DMS 273 (cell line): ENCODE measurements around the gene PKP3.
"Not testable (repeated sequence)": the region's sequence is repeated elsewhere in the genome, so short reads cannot be mapped to it uniquely, and the experiment has no call there.

ENCODE experiments used
- DNase-seq: peaks from one replicate; lab custom pipeline; 2025; ENCODE audit not compliant: unreplicated experiment; lab: John Stamatoyannopoulos, UW

The PKP3 gene

GRCh38 chr11:377883-378500 is 16.0 kb upstream of the PKP3 start:
- DNase-seq, result no peak

GRCh38 chr11:379205-380094 is 14.6 kb upstream of the PKP3 start:
- DNase-seq, result no peak

- no peak for DNase-seq
Observed at GRCh38 chr11:380095-380480, 13.9 kb upstream of the PKP3 start.

- DNase-seq, result no peak
Observed at GRCh38 chr11:380491-380890, 13.5 kb upstream of the PKP3 start.

- no peak for DNase-seq
Observed at GRCh38 chr11:380996-381395, 13.0 kb upstream of the PKP3 start.

GRCh38 chr11:381501-382072 is 12.4 kb upstream of the PKP3 start:
- DNase-seq, result no peak

GRCh38 chr11:382081-382629 is 11.9 kb upstream of the PKP3 start:
- DNase-seq, result no peak

- no peak for DNase-seq
Observed at GRCh38 chr11:383431-383830, 10.6 kb upstream of the PKP3 start.

GRCh38 chr11:384511-384910 is 9.5 kb upstream of the PKP3 start:
- no peak for DNase-seq

- no peak for DNase-seq
Observed at GRCh38 chr11:385594-386351, 8.2 kb upstream of the PKP3 start.

GRCh38 chr11:386483-386882 is 7.5 kb upstream of the PKP3 start:
- DNase-seq, result no peak

GRCh38 chr11:387193-387793 is 6.7 kb upstream of the PKP3 start:
- no peak for DNase-seq

GRCh38 chr11:389369-389768 is 4.6 kb upstream of the PKP3 start:
- DNase-seq, result not testable (repeated sequence)

GRCh38 chr11:390175-390574 is 3.8 kb upstream of the PKP3 start:
- peak; percentile 68 for DNase-seq

- DNase-seq, result no peak
Observed at GRCh38 chr11:391117-392017, 2.6 kb upstream of the PKP3 start.

GRCh38 chr11:392102-392777 is 1.8 kb upstream of the PKP3 start:
- DNase-seq, result no peak

- DNase-seq, result no peak
Observed at GRCh38 chr11:393219-394033, 583 bp upstream of the PKP3 start.

- no peak for DNase-seq
Observed at GRCh38 chr11:394858-395655, 1.0 kb downstream of the PKP3 start.
